ENCODE results near the gene MASTL.

DNA sequence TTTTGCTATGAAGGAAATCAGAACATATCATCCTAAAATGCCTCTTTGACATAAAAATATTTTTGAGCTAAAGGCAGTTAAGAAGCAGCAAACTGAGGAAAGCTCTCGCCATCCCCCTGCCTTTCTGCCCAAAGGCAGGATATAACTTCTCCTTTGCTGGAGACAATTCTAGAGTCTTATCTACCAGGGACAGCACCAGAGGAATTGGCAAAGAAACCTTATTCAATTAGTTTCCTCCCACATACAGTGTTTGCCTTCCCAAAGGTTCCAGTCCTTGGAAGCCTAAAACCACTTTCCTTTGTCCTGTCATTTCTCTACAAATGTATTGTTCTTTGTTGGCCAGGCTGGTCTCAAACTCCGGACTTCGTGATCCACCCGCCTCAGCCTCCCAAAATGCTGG lies 33.7 kb downstream of the MASTL start:
- TF ChIP-seq, protein P1, sequence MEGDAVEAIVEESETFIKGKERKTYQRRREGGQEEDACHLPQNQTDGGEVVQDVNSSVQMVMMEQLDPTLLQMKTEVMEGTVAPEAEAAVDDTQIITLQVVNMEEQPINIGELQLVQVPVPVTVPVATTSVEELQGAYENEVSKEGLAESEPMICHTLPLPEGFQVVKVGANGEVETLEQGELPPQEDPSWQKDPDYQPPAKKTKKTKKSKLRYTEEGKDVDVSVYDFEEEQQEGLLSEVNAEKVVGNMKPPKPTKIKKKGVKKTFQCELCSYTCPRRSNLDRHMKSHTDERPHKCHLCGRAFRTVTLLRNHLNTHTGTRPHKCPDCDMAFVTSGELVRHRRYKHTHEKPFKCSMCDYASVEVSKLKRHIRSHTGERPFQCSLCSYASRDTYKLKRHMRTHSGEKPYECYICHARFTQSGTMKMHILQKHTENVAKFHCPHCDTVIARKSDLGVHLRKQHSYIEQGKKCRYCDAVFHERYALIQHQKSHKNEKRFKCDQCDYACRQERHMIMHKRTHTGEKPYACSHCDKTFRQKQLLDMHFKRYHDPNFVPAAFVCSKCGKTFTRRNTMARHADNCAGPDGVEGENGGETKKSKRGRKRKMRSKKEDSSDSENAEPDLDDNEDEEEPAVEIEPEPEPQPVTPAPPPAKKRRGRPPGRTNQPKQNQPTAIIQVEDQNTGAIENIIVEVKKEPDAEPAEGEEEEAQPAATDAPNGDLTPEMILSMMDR (IDR thresholded peaks at IDR 0.05; ENCODE audit: low read depth, low read length, poor library complexity, severe bottlenecking): no peak
- no peak for TF ChIP-seq EZH2phosphoT487 (IDR thresholded peaks at IDR 0.05; ENCODE audit: borderline replicate concordance, low read length)
